HG02981 (cell line): ENCODE measurements around the gene NUP42.

Experiments used
- ATAC-seq: cut with Tn5 transposase; IDR thresholded peaks from one replicate; pipeline ENCODE4 v1.9.1; 2021; ENCODE audit warnings: mild to moderate bottlenecking, moderate library complexity; ENCODE audit not compliant: unreplicated experiment

NUP42 gene

GRCh38 chr7:23232966-23233365 is 51.1 kb downstream of the NUP42 start:
- ATAC-seq: no peak

- ATAC-seq: peak; percentile 81
Measured at GRCh38 chr7:23234569-23235296, 52.9 kb downstream of the NUP42 start.

GRCh38 chr7:23235813-23236221 is 54.0 kb downstream of the NUP42 start:
- no peak for ATAC-seq

GRCh38 chr7:23237000-23237399 is 55.2 kb downstream of the NUP42 start:
- ATAC-seq: no peak

- no peak for ATAC-seq
Measured at GRCh38 chr7:23238983-23239652, 57.3 kb downstream of the NUP42 start.

GRCh38 chr7:23239698-23240097 is 57.9 kb downstream of the NUP42 start:
- no peak for ATAC-seq

- no peak for ATAC-seq
Measured at GRCh38 chr7:23242321-23242720, 60.5 kb downstream of the NUP42 start.

GRCh38 chr7:23242935-23243334 is 61.1 kb downstream of the NUP42 start:
- ATAC-seq: no peak

GRCh38 chr7:23246555-23246954 is 64.7 kb downstream of the NUP42 start, which contains the start of gene GPNMB:
TSS of gene GPNMB (plus strand) at chr7:23246775. CDS start at chr7:23246858, 83 bp downstream.
- no peak for ATAC-seq

- no peak for ATAC-seq
Measured at GRCh38 chr7:23247046-23247602, 65.3 kb downstream of the NUP42 start.

- no peak for ATAC-seq
Measured at GRCh38 chr7:23247603-23248335, 65.9 kb downstream of the NUP42 start.

- ATAC-seq: no peak
Measured at GRCh38 chr7:23249486-23249885, 67.6 kb downstream of the NUP42 start.
